ENCODE results near the gene RPS28. TPM values are rescaled to one million over a fixed set of nuclear protein-coding genes. Genes with fewer than 3 reads are reported as not detected.

RPS28 gene
- total and polyA plus RNA-seq, 2 donors from 2014 or later: 1,258 to 1,887 TPM

DNA sequence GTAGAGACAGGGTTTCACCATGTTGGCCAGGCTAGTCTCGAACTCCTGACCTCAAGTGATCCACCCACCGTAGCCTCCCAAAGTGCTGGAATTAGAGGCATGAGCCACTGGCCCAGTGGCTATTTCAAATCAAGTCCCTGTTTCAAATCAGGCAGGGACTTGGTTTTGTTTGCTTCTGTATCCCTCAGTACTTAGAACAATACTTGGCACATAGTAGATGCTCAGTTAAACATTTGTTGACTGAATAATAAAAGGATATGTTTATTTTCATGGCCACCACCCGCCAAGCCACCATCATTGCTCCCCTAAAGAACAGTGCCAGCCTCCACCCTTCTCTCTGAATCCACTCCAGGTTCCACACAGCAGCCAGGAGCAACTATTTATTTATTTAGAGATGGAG is 4.2 kb downstream of the RPS28 start:
- no peak for DNase-seq

DNA sequence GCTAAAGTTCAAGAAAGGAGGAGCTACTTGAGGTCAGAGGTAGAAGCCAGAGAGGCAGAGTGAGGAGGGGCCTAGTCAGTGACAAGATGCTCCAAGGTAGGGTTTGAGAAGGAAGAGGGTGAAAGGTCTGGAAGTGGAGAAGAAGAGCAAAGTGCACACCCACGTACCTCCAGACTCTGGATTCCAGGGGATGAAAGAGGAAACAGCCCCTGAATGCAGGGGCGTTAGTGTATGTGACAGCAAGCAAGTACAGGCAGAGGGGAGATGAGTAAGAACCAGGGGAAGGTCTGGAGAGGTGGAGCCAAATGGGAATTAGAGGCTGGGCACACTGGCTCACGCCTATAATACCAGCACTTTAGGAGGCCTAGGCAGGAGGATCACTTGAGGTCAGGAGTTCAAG is 8.7 kb downstream of the RPS28 start:
- Histone ChIP-seq H3K4me1 (ENCODE audit: control insufficient read depth in 2 of 3, insufficient read depth in 2 of 3, low read depth in 1 of 3, low read length in 3 of 3) (peaks cover 0 to 6% (median 0%) of the 10 kb centered on the region in 3 donors), H3K9me3 (ENCODE audit: control insufficient read depth in 2 of 3, insufficient read depth in 1 of 3, low read length in 3 of 3) (no peaks in the 10 kb centered on the region), H3K27ac (ENCODE audit: low read depth in 2 of 2, low read length in 2 of 2) (no peak overlapping the region), H3K9ac (ENCODE audit: low read length in 3 of 3) (no peak overlapping the region), H3K4me3 (ENCODE audit: low read length in 3 of 3) (no peak overlapping the region), H3K36me3 (ENCODE audit: control insufficient read depth in 2 of 3, insufficient read depth in 3 of 3, low read length in 3 of 3) (no peaks in the 10 kb centered on the region), H3K27me3 (ENCODE audit: control insufficient read depth, insufficient read depth, low read length) (peaks cover 8% of the 10 kb centered on the region)
- TF ChIP-seq, protein P1, sequence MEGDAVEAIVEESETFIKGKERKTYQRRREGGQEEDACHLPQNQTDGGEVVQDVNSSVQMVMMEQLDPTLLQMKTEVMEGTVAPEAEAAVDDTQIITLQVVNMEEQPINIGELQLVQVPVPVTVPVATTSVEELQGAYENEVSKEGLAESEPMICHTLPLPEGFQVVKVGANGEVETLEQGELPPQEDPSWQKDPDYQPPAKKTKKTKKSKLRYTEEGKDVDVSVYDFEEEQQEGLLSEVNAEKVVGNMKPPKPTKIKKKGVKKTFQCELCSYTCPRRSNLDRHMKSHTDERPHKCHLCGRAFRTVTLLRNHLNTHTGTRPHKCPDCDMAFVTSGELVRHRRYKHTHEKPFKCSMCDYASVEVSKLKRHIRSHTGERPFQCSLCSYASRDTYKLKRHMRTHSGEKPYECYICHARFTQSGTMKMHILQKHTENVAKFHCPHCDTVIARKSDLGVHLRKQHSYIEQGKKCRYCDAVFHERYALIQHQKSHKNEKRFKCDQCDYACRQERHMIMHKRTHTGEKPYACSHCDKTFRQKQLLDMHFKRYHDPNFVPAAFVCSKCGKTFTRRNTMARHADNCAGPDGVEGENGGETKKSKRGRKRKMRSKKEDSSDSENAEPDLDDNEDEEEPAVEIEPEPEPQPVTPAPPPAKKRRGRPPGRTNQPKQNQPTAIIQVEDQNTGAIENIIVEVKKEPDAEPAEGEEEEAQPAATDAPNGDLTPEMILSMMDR (IDR thresholded peaks at IDR 0.05; ENCODE audit: borderline replicate concordance, extremely low read depth, insufficient read depth): no peak
- intact Hi-C loops (cut with DNase I): no loop called here
- FAIRE-seq (no peak), DNase-seq (no peak)

More for the DNA sequence above, 4.2 kb downstream of the RPS28 start:
- Histone ChIP-seq H3K27ac (ENCODE audit: low read depth in 2 of 2, low read length in 2 of 2) (no peak overlapping the region), H3K9me3 (ENCODE audit: control insufficient read depth in 2 of 3, insufficient read depth in 1 of 3, low read length in 3 of 3) (no peaks in the 10 kb centered on the region), H3K4me1 (ENCODE audit: control insufficient read depth in 2 of 3, insufficient read depth in 2 of 3, low read depth in 1 of 3, low read length in 3 of 3) (peaks cover 0 to 13% (median 10%) of the 10 kb centered on the region in 3 donors), H3K27me3 (ENCODE audit: control insufficient read depth, insufficient read depth, low read length) (no peaks in the 10 kb centered on the region), H3K9ac (ENCODE audit: low read length in 3 of 3) (no peak overlapping the region), H3K36me3 (ENCODE audit: control insufficient read depth in 2 of 3, insufficient read depth in 3 of 3, low read length in 3 of 3) (peaks cover 2 to 7% (median 6%) of the 10 kb centered on the region in 3 donors), H3K4me3 (ENCODE audit: low read length in 3 of 3) (no peak overlapping the region)
- intact Hi-C loops (cut with DNase I): no loop called here
- FAIRE-seq: no peak
- TF ChIP-seq, protein P1 (IDR thresholded peaks at IDR 0.05; ENCODE audit: borderline replicate concordance, extremely low read depth, insufficient read depth): no peak

DNA sequence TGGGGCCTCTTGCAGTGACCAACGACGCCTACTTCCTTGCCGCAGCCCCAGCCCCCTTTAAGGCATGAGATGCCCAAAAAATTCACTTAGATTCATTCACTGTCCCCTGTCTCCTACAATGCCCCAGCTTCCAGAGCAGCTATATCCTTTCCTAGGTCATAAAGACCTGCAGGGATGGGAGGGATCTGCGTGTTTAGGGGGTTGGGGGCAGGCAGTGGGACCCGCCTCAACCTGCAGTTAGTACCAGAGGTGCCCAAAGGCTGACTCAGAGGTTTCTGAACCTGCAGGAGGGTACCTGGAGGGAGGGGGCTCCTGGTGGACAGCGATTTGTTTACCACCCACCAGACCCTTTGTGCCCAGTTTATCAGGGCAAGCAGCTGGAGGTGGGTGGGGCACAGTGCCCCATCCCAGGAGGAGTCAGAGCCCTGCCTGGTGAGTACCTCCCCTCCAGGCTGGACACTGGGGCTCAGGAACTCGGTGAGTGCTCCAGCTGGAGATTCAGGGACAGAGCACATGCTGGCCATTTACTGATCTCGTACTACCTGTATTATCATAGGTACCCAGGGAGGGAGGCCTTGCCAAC is 10.1 kb downstream of the RPS28 start:
- no peak for FAIRE-seq
- Histone ChIP-seq H3K27me3 (ENCODE audit: control insufficient read depth, insufficient read depth, low read length) (peaks cover 13% of the 10 kb centered on the region), H3K4me3 (ENCODE audit: low read length in 3 of 3) (no peak overlapping the region), H3K9ac (ENCODE audit: low read length in 3 of 3) (no peak overlapping the region), H3K36me3 (ENCODE audit: control insufficient read depth in 2 of 3, insufficient read depth in 3 of 3, low read length in 3 of 3) (no peaks in the 10 kb centered on the region), H3K27ac (ENCODE audit: low read depth in 2 of 2, low read length in 2 of 2) (no peak overlapping the region), H3K4me1 (ENCODE audit: control insufficient read depth in 2 of 3, insufficient read depth in 2 of 3, low read depth in 1 of 3, low read length in 3 of 3) (peaks cover 0 to 9% (median 0%) of the 10 kb centered on the region in 3 donors), H3K9me3 (ENCODE audit: control insufficient read depth in 2 of 3, insufficient read depth in 1 of 3, low read length in 3 of 3) (no peaks in the 10 kb centered on the region)
- no peak for DNase-seq
- intact Hi-C loops (cut with DNase I): no loop called here
- TF ChIP-seq, protein P1 (IDR thresholded peaks at IDR 0.05; ENCODE audit: borderline replicate concordance, extremely low read depth, insufficient read depth): no peak

Measured in kidney (tissue), 14 donors.